Neural progenitor cell (in vitro differentiated cells): ENCODE measurements around the gene PPP1R9A.

ENCODE experiments used
- EZH2 ChIP-seq: fragments of 200-600 bp; sonication (generic); IDR thresholded peaks from 2 replicates; pipeline ENCODE4 v1.6.1; 2017; ENCODE audit warnings: antibody characterized with exemption, mild to moderate bottlenecking, moderate library complexity
- TF ChIP-seq, protein P1 (sequence below): fragments of 200-600 bp; sonication (generic); IDR thresholded peaks from 2 replicates; pipeline ENCODE4 v1.5.1; 2017; ENCODE audit warnings: antibody characterized with exemption, mild to moderate bottlenecking

DNA sequence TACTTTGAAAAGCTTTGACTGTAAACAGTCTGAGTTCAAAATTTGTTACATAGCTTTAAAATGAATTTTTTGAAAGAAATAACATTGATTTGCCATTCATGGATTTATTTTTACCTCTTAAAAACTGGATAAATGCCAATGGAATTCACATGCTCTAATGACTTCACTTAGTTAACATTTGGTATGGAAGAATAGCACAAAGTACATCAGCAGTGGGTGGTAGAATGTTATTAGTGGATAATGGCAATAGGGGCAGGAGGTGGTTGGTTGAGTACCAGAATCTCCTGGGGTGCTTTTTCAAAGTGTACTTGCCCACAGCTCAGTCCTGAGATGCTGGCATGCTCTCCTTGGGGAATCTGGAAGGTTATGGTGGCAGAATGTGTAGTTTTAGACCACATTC, 4.7 kb downstream of the PPP1R9A start:
- TF ChIP-seq, protein P1, sequence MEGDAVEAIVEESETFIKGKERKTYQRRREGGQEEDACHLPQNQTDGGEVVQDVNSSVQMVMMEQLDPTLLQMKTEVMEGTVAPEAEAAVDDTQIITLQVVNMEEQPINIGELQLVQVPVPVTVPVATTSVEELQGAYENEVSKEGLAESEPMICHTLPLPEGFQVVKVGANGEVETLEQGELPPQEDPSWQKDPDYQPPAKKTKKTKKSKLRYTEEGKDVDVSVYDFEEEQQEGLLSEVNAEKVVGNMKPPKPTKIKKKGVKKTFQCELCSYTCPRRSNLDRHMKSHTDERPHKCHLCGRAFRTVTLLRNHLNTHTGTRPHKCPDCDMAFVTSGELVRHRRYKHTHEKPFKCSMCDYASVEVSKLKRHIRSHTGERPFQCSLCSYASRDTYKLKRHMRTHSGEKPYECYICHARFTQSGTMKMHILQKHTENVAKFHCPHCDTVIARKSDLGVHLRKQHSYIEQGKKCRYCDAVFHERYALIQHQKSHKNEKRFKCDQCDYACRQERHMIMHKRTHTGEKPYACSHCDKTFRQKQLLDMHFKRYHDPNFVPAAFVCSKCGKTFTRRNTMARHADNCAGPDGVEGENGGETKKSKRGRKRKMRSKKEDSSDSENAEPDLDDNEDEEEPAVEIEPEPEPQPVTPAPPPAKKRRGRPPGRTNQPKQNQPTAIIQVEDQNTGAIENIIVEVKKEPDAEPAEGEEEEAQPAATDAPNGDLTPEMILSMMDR, result no peak
- TF ChIP-seq EZH2, result no peak
